Caco-2 (cell line): ENCODE data around the gene ANKRD28. TPM values are rescaled to one million over a fixed set of nuclear protein-coding genes. Genes with fewer than 3 reads are reported as not detected.

Experiments
- BruUV-seq: library from RNA; stranded (reverse); fragments of 400-500 nt; replicated peaks from 2 replicates; lab custom pipeline; 2021; lab: Mats Ljungman, UMichigan
- CTCF ChIA-PET: fragments of 300-600 bp; sonication (Branson Sonifier 250); formaldehyde crosslinking; loops from one replicate; lab custom pipeline; 2022; ENCODE audit warnings: antibody characterized with exemption; lab: Charles Lee
- POLR2A ChIA-PET: fragments of 300-600 bp; sonication (Branson Sonifier 250); formaldehyde crosslinking; loops from one replicate; lab custom pipeline; 2022; ENCODE audit warnings: antibody characterized with exemption; lab: Charles Lee
- DNase-seq, 2 experiments: peaks; one replicate each; pipeline versions ENCODE4 v3.0.0 to v3.0.0-alpha.2; 2020 to 2022
- H3K27me3 ChIP-seq: replicated peaks from 2 replicates; pipeline ENCODE4 v1.6.0; 2011; ENCODE audit warnings: low read length; ENCODE audit not compliant: control insufficient read depth, insufficient read depth
- H3K36me3 ChIP-seq: 2 replicates; pipeline ENCODE4 v1.5.1; 2011; ENCODE audit warnings: low read length; ENCODE audit not compliant: control insufficient read depth, insufficient read depth
- H3K4me1 ChIP-seq: fragments of 250-450 bp; sonication (Bioruptor Pico); 2 replicates; pipeline ENCODE4 v1.5.1; 2020; ENCODE audit warnings: mild to moderate bottlenecking
- H3K4me3 ChIP-seq: 2 replicates; pipeline ENCODE4 v1.5.1; 2011; ENCODE audit warnings: low read depth, mild to moderate bottlenecking, control low read depth, low read length
- H3K9me3 ChIP-seq: fragments of 250-450 bp; sonication (Bioruptor Pico); 2 replicates; pipeline ENCODE4 v1.5.1; 2020; ENCODE audit warnings: mild to moderate bottlenecking, moderate library complexity
- H3K27ac Mint-ChIP-seq: one replicate; pipeline ENCODE4 v1.8.0; 2022; ENCODE audit warnings: mixed read lengths; ENCODE audit not compliant: unreplicated experiment
- H3K27me3 Mint-ChIP-seq: one replicate; pipeline ENCODE4 v1.8.0; 2022; ENCODE audit warnings: mixed read lengths; ENCODE audit not compliant: insufficient read depth, unreplicated experiment
- H3K36me3 Mint-ChIP-seq: one replicate; pipeline ENCODE4 v1.8.0; 2022; ENCODE audit warnings: mild to moderate bottlenecking, mixed read lengths; ENCODE audit not compliant: insufficient read depth, unreplicated experiment
- H3K4me1 Mint-ChIP-seq: one replicate; pipeline ENCODE4 v1.8.0; 2022; ENCODE audit warnings: low read depth, mixed read lengths; ENCODE audit not compliant: unreplicated experiment
- H3K4me3 Mint-ChIP-seq: one replicate; pipeline ENCODE4 v1.8.0; 2022; ENCODE audit warnings: mild to moderate bottlenecking, moderate library complexity, mixed read lengths; ENCODE audit not compliant: unreplicated experiment
- H3K9me3 Mint-ChIP-seq: one replicate; pipeline ENCODE4 v1.8.0; 2022; ENCODE audit warnings: mixed read lengths; ENCODE audit not compliant: unreplicated experiment
- intact Hi-C: fragments of 100-400 bp; cut with micrococcal nuclease; formaldehyde crosslinking; loops from one replicate; pipeline ENCODE4 v1.10.0; 2022; ENCODE audit not compliant: unreplicated experiment
- total RNA-seq: library from RNA; stranded (reverse); gene quantifications from 2 replicates; pipeline ENCODE4 v1.2.3, GENCODE V29; 2022
- TF ChIP-seq, protein P1 (sequence below), 2 experiments: fragments of 200-600 bp in 1 of 2; IDR thresholded peaks; 1 replicate in 1 of 2; 2 replicates in 1 of 2; pipeline versions ENCODE4 v1.5.1 to v1.8.0; 2011 to 2022; ENCODE audit warnings: antibody characterized with exemption in 1 of 2, control low read depth in 1 of 2, inconsistent platforms in 1 of 2, low read depth in 1 of 2, low read length in 1 of 2, mild to moderate bottlenecking in 1 of 2, moderate library complexity in 1 of 2; ENCODE audit not compliant: insufficient read depth in 1 of 2, severe bottlenecking in 1 of 2, unreplicated experiment in 1 of 2

Gene ANKRD28
- total RNA-seq, 1 experiment from 2014 or later, result 37.2 TPM

DNA sequence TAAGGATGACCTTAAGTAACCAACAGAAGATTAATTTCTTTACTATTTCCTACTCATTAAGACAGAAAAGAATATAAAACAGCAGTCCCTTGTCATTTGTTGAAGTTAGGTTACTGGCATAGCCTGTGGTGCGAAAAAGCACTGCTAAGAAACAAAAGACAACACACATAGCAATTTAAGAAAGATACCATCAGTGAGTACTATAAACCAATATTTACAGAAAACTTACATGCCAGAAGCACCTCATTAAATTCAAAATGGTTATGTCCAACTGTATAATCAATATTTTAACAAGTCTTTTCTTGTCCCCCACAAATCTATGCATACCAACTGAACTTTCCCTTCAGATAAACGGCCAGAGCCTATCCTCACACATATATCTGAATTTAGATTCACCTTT is 42.0 kb downstream of the ANKRD28 start:
- Histone ChIP-seq H3K4me1 (no peaks in the 10 kb centered on the region), H3K36me3 (no peaks in the 10 kb centered on the region), H3K27me3 (no peaks in the 10 kb centered on the region), H3K9me3 (no peaks in the 10 kb centered on the region), H3K4me3 (no peak overlapping the region)
- intact Hi-C loops, result no loop called here
- Mint-ChIP-seq H3K36me3 (no peaks in the 10 kb centered on the region), H3K27me3 (no peaks in the 10 kb centered on the region), H3K4me1 (peaks cover 11% of the 10 kb centered on the region), H3K27ac (no peak overlapping the region), H3K9me3 (no peaks in the 10 kb centered on the region), H3K4me3 (no peak overlapping the region)
- TF ChIP-seq, protein P1, sequence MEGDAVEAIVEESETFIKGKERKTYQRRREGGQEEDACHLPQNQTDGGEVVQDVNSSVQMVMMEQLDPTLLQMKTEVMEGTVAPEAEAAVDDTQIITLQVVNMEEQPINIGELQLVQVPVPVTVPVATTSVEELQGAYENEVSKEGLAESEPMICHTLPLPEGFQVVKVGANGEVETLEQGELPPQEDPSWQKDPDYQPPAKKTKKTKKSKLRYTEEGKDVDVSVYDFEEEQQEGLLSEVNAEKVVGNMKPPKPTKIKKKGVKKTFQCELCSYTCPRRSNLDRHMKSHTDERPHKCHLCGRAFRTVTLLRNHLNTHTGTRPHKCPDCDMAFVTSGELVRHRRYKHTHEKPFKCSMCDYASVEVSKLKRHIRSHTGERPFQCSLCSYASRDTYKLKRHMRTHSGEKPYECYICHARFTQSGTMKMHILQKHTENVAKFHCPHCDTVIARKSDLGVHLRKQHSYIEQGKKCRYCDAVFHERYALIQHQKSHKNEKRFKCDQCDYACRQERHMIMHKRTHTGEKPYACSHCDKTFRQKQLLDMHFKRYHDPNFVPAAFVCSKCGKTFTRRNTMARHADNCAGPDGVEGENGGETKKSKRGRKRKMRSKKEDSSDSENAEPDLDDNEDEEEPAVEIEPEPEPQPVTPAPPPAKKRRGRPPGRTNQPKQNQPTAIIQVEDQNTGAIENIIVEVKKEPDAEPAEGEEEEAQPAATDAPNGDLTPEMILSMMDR (IDR thresholded peaks at IDR 0.05; ENCODE audit: insufficient read depth in 1 of 2, low read depth in 1 of 2, low read length in 1 of 2, severe bottlenecking in 1 of 2, unreplicated experiment in 1 of 2), result no peak
- CTCF ChIA-PET, result no interaction called here
- DNase-seq, result no peak
- POLR2A ChIA-PET, result no interaction called here
- no TSS peak for BruUV-seq

DNA sequence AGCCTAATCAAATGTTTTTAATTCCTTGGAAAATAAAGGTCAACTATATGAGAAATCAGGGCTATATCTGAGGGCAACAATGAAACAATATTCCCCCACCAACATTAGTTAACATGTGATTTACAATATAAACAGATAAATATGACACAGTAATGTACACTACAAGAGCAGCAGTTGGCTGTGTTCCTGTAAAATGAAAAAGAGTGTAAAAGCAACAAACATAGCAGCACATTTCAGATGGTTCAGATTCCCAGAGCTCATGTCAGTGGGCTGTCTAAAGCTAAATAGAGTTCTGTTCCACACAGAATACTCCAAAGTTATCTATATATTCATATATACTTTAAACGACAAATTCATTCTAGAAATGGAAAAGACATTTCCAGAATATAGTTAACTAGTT is 42.6 kb downstream of the ANKRD28 start:
- no peaks in the 10 kb centered on the region for H3K27me3 ChIP-seq
- no peaks in the 10 kb centered on the region for H3K9me3 ChIP-seq
- TF ChIP-seq, protein P1 (IDR thresholded peaks at IDR 0.05; ENCODE audit: insufficient read depth in 1 of 2, low read depth in 1 of 2, low read length in 1 of 2, severe bottlenecking in 1 of 2, unreplicated experiment in 1 of 2), result no peak
- DNase-seq, result no peak
- POLR2A ChIA-PET, result no interaction called here
- CTCF ChIA-PET, result no interaction called here
- peaks cover 11% of the 10 kb centered on the region for H3K4me1 Mint-ChIP-seq
- H3K4me1 ChIP-seq, result no peaks in the 10 kb centered on the region
- no peak overlapping the region for H3K4me3 Mint-ChIP-seq
- H3K9me3 Mint-ChIP-seq, result no peaks in the 10 kb centered on the region
- H3K27me3 Mint-ChIP-seq, result no peaks in the 10 kb centered on the region
- no peak overlapping the region for H3K4me3 ChIP-seq
- H3K36me3 Mint-ChIP-seq, result no peaks in the 10 kb centered on the region
- H3K27ac Mint-ChIP-seq, result no peak overlapping the region
- BruUV-seq, result no TSS peak
- intact Hi-C loops, result no loop called here
- H3K36me3 ChIP-seq, result peaks cover 3% of the 10 kb centered on the region; the same call in 1 of the 2 replicates

DNA sequence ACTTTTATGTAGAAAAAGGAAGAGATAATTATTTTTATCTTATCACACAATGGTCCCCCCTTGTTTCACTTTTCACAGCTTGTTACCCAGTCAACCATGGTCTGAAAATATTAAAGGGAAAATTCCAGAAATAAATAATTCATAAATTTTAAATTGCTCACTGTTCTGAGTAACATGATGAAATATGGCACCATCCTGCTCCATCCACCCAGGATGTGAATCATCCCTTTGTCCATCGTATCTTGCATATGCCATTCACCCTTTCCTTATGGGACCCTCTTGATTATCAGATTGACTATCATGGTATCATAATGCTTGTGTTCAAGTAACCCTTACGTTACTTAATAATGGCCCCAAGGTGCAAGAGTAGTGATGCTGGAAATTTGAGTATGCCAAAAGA is 43.7 kb downstream of the ANKRD28 start:
- Histone ChIP-seq H3K36me3 (peaks cover 3% of the 10 kb centered on the region; the same call in 1 of the 2 replicates), H3K27me3 (no peaks in the 10 kb centered on the region), H3K9me3 (no peaks in the 10 kb centered on the region), H3K4me3 (no peak overlapping the region), H3K4me1 (no peaks in the 10 kb centered on the region)
- DNase-seq, result no peak
- TF ChIP-seq, protein P1 (IDR thresholded peaks at IDR 0.05; ENCODE audit: insufficient read depth in 1 of 2, low read depth in 1 of 2, low read length in 1 of 2, severe bottlenecking in 1 of 2, unreplicated experiment in 1 of 2), result no peak
- ChIA-PET CTCF (no interaction called here), POLR2A (no interaction called here)
- Mint-ChIP-seq H3K36me3 (peaks cover 8% of the 10 kb centered on the region), H3K27me3 (no peaks in the 10 kb centered on the region), H3K9me3 (no peaks in the 10 kb centered on the region), H3K4me3 (no peak overlapping the region), H3K27ac (no peak overlapping the region), H3K4me1 (peaks cover 11% of the 10 kb centered on the region)
- BruUV-seq, result no TSS peak
- intact Hi-C loops, result no loop called here
